Stimulated activated CD4-positive, alpha-beta T cell treated with anti-CD3 and anti-CD28 coated beads, Interleukin-1b, Interleukin-23, amount 100 ng/mL, for 48 hours (primary cell): Measurements from ENCODE around the gene NNT.
"Not testable (repeated sequence)": the region's sequence is repeated elsewhere in the genome, so short reads cannot be mapped to it uniquely, and the experiment has no call there.

Experiments used
- DNase-seq: peaks from one replicate; pipeline ENCODE4 v3.0.0-alpha.2; 2020

The NNT gene

GRCh38 chr5:43583724-43584123 lies 19.3 kb upstream of the NNT start:
- DNase-seq = no peak

GRCh38 chr5:43584166-43584699 lies 18.7 kb upstream of the NNT start:
- no peak for DNase-seq

DNA sequence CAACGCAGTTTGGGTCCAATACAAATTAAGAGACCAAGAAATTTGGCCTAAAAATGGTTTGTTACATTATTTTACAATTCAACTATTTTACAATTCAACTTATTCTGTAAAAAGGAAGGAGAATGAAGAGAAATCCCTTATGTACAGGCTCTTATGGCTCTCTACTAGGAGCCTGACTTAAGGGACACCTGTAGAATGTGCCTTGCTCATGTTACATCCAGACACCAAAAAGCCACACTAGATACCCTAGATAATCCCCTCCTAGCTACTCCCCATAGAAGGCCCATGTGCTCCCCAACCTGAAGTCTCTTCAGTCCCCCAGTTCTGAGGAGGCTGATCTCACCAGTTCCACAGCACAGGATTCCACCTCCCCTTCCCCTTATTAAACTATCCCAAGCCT lies 14.1 kb upstream of the NNT start:
- no peak for DNase-seq

DNA sequence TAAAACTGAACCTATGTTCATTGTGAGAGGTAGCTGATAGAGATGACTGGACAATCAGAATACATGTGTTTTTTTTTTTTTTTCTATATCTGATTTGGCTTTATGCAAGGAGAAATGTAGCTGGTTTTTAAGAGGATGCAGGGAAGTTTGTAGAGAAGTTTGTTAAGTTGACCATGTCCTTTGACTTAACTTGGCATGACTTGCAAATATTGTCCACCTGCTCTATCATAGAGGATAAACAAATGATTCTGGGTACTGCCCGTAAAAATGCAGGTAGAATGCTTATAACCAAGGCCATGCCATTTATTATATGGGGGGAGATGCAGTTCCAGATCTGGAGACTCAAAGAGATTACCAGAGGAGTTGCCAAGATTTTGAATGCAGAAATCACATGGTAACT lies 13.7 kb upstream of the NNT start:
- DNase-seq = no peak

DNA sequence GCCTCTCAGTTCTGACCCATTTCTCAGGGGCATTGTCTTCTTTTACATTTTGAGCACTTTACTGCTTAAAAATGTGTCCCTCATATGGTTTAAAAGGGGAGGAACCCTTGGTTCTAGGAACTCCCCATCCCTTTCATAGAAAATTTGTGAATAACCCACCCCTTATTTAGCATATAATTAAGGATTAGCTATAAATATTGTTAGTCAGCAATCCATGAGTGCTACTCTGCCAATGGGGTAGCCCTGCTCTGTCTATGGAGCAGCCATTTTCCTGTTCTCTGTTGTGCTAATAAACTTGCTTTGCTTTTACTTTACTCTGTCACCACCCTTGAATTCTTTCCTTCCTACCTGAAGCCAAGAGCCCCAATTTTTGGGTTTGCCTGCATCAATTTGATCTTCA lies 12.3 kb upstream of the NNT start:
- no peak for DNase-seq

DNA sequence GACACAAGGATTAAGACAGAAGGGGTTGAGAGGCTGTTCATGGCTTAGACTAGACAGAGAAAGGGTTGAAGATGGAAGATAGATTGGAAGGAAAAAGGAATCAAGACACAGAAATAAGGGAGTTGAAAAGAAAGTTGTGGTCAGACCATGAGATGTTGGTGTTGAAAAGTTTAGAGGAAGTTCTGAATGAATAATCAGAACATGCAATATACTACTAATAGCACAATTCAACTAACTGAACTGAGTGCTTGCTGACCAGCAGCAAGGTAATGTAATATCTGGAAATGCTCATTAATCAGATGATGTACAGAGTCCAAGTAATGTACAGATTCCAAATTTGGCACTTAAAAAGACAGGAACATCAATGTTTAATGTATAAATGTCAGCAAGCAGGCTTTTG lies 10.6 kb upstream of the NNT start:
- no peak for DNase-seq

DNA sequence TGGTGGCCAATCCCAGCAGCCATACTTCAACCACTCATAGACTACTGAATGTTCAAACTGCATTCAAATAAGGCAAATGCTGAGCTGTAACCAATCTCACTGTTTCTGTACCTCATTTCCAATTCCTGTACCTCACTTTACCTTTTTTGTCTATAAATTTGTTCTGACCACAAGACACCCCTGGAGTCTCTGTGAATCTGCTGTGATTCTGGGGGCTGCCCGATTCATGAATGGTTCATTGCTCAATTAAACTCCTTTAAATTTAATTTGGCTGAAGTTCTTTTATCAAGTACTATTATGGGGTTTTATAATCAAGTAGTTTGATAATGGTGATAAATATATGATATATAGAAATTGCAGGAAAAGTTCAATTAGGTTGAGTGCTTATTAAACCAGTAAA lies 4.1 kb upstream of the NNT start:
- DNase-seq = not testable (repeated sequence)

DNA sequence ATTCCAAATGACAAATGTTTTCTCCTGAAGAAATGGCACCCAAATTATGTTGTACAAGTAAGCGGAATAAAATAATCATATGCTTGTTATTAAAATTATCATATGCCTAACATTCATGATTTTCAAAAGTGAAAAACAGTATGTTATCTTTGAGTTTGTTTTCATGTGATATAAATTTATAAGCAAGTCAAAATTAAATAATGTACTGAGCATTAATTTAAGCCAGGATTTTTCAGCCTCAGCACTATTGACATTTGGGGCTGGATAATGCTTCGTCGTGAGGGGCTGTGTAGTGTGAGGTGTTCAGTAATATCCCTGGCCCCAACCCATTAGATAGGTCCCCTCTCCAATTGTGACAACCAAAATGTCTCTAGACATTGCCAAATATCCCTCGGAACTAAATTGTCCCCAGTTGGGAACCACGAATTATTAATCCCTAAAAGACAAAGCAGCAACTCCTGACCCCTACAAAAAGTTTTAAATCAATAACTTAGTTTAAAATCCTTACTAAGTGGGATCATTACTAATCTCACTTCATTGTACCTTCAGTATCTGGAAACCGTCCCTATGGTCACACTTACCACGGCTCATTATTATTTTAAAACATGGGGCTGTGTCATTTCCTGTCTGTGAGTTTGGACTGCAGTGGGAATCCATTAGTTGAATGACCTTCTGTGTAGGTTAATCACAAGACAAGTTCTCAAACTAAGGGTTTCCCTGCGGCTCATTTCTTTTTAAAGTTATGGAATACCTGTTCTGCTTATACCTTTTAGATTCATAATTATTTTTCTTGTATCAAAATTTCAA lies 1.3 kb upstream of the NNT start:
- DNase-seq = no peak

GRCh38 chr5:43603344-43604217 lies 601 bp downstream of the NNT start:
- DNase-seq = peak; percentile 85

DNA sequence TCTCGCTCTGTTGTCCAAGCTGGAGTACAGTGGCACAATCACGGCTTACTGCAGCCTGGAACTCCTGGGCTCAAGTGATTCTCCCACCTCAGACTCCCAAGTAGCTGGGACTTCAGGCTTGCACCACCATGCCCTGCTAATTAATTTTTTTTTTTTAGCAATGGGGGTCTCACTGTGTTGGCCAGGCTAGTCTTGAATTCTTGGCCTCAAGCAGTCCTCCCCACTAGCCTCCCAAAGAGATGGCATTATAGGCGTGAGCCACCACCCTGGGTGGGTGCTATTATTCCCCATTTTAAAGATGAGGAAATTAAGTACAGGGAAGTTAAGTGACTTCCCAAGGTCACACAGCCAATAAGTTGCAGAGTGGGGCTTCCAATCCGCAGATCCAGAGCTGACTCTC lies 1.7 kb downstream of the NNT start:
- DNase-seq = no peak

GRCh38 chr5:43606351-43606750 lies 3.4 kb downstream of the NNT start:
- no peak for DNase-seq

GRCh38 chr5:43608406-43608805 lies 5.4 kb downstream of the NNT start:
- DNase-seq = no peak

DNA sequence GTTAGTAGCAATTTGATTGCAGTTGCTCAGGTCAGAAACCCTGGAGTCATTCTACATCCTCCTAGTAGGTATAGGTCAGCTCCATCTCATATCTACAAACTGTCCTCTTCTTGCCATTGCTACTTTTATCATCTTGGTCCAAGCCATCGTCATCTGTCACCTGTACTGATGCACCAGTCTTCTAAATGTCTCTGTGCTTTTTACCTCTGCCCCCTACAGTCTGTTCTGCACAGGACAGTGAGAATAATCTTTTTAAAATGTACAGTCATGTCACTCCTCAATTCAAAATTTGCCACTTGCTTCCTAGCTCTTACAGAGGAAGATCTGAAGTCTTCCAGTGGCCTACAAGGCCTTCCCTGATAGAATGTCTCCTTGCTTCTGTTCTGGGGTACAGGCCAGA lies 6.8 kb downstream of the NNT start:
- no peak for DNase-seq

- no peak for DNase-seq
Observed at GRCh38 chr5:43613370-43613769, 10.4 kb downstream of the NNT start.

DNA sequence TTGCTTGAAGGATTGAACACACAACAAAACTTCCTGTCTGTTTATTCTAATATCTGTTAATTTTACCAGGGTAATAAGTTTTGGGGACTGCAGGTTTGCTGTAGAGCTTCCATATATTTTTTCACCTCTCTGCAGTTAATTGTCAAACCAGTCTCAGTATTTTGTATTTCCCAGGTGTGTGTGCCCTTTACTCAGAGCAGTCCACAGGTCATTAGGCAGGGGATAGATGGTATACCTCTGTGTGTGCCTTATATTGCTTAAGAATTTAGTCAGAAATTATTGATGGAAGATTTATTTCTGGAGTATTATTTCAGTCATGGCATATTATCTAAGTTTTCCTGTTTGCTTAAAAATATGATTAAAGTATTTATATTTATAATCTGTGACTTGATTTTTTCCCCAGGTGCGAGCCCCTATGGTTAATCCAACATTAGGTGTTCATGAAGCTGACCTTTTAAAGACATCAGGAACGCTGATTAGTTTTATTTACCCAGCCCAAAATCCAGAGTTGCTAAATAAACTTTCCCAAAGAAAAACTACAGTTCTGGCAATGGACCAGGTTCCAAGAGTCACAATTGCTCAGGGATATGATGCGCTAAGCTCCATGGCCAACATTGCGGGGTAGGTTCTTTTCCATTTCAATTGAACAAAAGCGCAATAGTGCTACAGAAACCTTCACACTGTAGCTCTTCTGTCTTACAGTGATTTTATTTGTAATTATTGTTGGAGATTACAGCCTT lies 12.6 kb downstream of the NNT start:
- no peak for DNase-seq

GRCh38 chr5:43616535-43616934 lies 13.6 kb downstream of the NNT start:
- no peak for DNase-seq

GRCh38 chr5:43619380-43619779 lies 16.4 kb downstream of the NNT start:
- DNase-seq = no peak

- DNase-seq = no peak
Observed at GRCh38 chr5:43619911-43620310, 16.9 kb downstream of the NNT start.

DNA sequence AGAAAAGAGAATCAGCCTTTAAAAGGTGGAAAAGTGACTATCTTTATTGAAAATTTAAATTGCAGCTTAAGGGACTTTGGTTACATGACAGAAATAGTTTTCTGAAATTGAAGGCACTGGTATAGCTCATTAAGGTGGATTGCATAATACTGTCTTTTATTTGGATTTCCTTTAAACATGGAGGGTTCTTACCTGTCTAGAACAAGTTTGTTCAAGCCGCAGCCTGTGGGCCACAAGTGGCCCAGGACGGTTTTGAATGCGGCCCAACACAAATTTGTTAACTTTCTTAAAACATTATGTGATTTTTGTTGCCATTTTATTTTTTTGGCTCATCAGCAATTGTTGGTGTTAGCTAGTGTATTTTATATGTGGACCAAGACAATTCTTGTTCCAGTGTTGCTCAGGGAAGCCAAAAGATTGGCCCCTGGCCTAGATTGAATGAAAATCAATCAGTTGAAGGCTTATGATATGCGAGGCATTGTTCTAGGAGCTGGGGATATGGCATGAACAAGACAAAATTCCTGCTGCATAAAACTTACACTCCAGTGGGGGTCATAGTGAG lies 18.0 kb downstream of the NNT start:
- no peak for DNase-seq

DNA sequence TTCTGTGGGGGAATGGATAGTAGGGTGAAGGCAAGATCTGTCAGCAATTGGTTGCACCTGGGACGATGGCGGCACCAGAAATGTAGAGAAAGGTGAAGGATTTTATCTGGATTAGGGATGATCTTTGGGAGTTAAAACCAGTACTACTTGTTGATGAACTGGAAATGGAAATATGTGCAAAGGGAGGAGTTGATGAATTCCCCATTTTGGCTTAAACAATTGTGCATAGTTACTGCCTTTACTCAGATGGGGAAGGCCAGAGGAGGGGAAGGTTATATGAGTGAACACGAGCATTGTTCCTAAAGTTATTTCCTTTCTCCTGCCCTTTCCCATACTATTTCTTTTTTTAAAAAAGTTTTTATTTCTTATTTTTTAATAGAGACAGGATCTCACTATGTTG lies 19.1 kb downstream of the NNT start:
- DNase-seq = no peak

DNA sequence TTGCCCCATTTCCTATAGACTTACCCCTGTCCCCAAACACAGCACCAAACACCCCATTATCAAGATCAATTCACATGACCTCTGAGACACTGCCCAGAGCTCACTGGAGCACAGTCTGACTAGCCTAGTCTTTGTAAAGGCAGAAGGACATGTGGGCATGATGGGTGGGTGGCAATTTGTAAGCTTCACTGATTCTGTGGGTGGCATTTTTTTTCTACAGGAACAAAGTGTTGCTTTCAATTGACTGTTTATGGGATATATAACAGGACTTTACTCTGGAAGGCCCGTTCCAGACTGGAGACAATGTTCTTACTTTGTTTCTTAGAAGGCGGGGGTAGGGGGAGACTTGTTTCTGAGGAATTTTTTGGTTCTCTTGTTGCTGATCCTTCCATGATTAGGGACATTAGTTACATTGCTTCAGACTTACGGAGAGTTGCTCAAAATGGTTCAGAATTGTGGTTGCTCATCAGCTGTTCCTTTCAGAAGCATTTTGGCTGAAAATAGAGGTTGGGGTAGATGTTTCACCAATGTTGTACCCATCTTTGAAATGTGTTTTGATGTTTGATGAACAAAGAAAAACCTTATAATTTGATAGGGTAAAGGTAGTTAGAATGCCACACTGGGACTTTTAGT lies 20.2 kb downstream of the NNT start:
- no peak for DNase-seq

DNA sequence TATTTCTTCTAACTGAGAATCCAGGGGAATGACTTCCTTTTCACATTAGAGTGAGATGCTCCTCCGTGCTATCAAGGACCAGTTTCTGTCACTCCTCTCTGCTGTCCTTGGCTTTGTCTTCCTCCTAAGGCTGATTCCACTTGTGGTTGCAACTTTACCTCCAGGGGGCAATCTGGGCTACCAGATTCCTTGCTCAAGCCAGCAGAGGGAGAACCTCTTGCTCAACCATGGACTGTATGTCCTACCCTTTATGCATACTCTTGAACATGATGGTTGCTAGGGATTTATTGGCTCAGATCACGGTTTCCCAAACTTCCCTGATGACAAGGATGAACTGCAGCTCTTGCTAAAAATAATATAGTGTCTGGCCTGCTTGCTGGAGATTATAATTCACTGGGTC lies 24.0 kb downstream of the NNT start:
- no peak for DNase-seq
